Activated CD4-positive, alpha-beta T cell treated with anti-CD3 and anti-CD28 coated beads for 36 hours (primary cell): ENCODE data around the gene APOL4. TPM values are rescaled to one million over a fixed set of nuclear protein-coding genes. Genes with fewer than 3 reads are reported as not detected.
A peak's percentile ranks its signal among the peaks of the same experiment; 100 is the strongest.

Experiments
- ATAC-seq: fragments of 200-7000 bp; cut with Tn5 transposase; one replicate; pipeline ENCODE4 v1.10.0; 2021; ENCODE audit warnings: mild to moderate bottlenecking, moderate library complexity
- CTCF ChIA-PET: fragments of 350-600 bp; sonication (Branson Sonifier 250); formaldehyde crosslinking; loops from one replicate; lab custom pipeline; 2021; ENCODE audit warnings: antibody characterized with exemption; lab: Charles Lee
- POLR2A ChIA-PET: fragments of 350-600 bp; sonication (Branson Sonifier 250); formaldehyde crosslinking; loops from one replicate; lab custom pipeline; 2021; ENCODE audit warnings: antibody characterized with exemption, inconsistent platforms; lab: Charles Lee
- DNase-seq: peaks from one replicate; pipeline ENCODE4 v3.0.0-alpha.2; 2020
- H3K27ac Mint-ChIP-seq: one replicate; pipeline ENCODE4 v1.8.0; 2021; ENCODE audit warnings: mixed read lengths
- H3K27me3 Mint-ChIP-seq: one replicate; pipeline ENCODE4 v1.8.0; 2021; ENCODE audit warnings: mixed read lengths
- H3K36me3 Mint-ChIP-seq: one replicate; pipeline ENCODE4 v1.8.0; 2021; ENCODE audit warnings: low read depth, mixed read lengths
- H3K4me1 Mint-ChIP-seq: one replicate; pipeline ENCODE4 v1.8.0; 2021; ENCODE audit warnings: mixed read lengths
- H3K4me3 Mint-ChIP-seq: one replicate; pipeline ENCODE4 v1.8.0; 2021; ENCODE audit warnings: mild to moderate bottlenecking, moderate library complexity, mixed read lengths
- H3K9me3 Mint-ChIP-seq: one replicate; pipeline ENCODE4 v1.8.0; 2021; ENCODE audit warnings: low read depth, mixed read lengths
- intact Hi-C, 2 experiments: fragments of 100-400 bp; cut with DNase I in 1 of 2; cut with micrococcal nuclease in 1 of 2; formaldehyde crosslinking; loops; one replicate each; pipeline versions ENCODE4 v1.14.2 to v1.15.1; 2022 to 2024; cut with DNase I, micrococcal nuclease
- total RNA-seq, 2 experiments: library from RNA; stranded (reverse); gene quantifications; one replicate each; pipeline ENCODE4 v1.2.3, GENCODE V29; 2021

The APOL4 gene
- total RNA-seq, 2 experiments from 2014 or later = 0.16 to 0.21 TPM

- peaks cover 47% of the 10 kb centered on the region for H3K4me1 Mint-ChIP-seq
- ChIA-PET CTCF (interaction anchor here (0.6 to 4.4 kb wide), 26 partner anchors 12 to 293 kb away, joined by 3 to 46 read pairs (median 4); partner anchors contain the start of genes APOL1, APOL3 and FOXRED2), POLR2A (interaction anchor here (0.6 to 1.7 kb wide), 6 partner anchors 12 to 591 kb away, joined by 3 to 6 read pairs (median 4); partner anchors contain the start of gene APOL1)
- peak; percentile 32 for DNase-seq
- peak overlapping the region; percentile 98 for H3K4me3 Mint-ChIP-seq
- ATAC-seq = no peak
- intact Hi-C loops = loop anchor here (1.0 to 5.0 kb wide), 6 partner anchors 14 to 290 kb away; partner anchors contain the start of genes APOL1 (in 2 of the 2) and EIF3D (in 1 of the 2)
- no peaks in the 10 kb centered on the region for H3K27me3 Mint-ChIP-seq
- H3K36me3 Mint-ChIP-seq = peaks cover 45% of the 10 kb centered on the region
- no peaks in the 10 kb centered on the region for H3K9me3 Mint-ChIP-seq
- H3K27ac Mint-ChIP-seq = peak overlapping the region; percentile 99
Measured at GRCh38 chr22:36239150-36239400, 37.5 kb upstream of the APOL4 start.

- POLR2A ChIA-PET = interaction anchor here (0.6 to 1.7 kb wide), 7 partner anchors 12 to 591 kb away, joined by 3 to 6 read pairs (median 4); partner anchors contain the start of gene APOL1
- DNase-seq = peak; percentile 37
- peaks cover 47% of the 10 kb centered on the region for H3K4me1 Mint-ChIP-seq
- CTCF ChIA-PET = interaction anchor here (0.6 to 4.4 kb wide), 31 partner anchors 11 to 292 kb away, joined by 3 to 46 read pairs (median 4); partner anchors contain the start of genes APOL1, APOL3 and FOXRED2
- peak overlapping the region; percentile 98 for H3K4me3 Mint-ChIP-seq
- ATAC-seq = peak; percentile 3
- H3K36me3 Mint-ChIP-seq = peaks cover 49% of the 10 kb centered on the region
- intact Hi-C loops = loop anchor here (1.0 to 5.0 kb wide), 6 partner anchors 15 to 291 kb away; partner anchors contain the start of genes APOL1 (in 2 of the 2) and EIF3D (in 1 of the 2)
- H3K9me3 Mint-ChIP-seq = no peaks in the 10 kb centered on the region
- H3K27me3 Mint-ChIP-seq = no peaks in the 10 kb centered on the region
- peak overlapping the region; percentile 99 for H3K27ac Mint-ChIP-seq
Measured at GRCh38 chr22:36238373-36239149, 37.0 kb upstream of the APOL4 start.

- ChIA-PET POLR2A (interaction anchor here (0.8 to 1.6 kb wide), 3 partner anchors 10 to 15 kb away, joined by 4 to 6 read pairs (median 6); partner anchors contain the start of gene APOL1), CTCF (interaction anchor here (0.7 to 4.4 kb wide), 13 partner anchors 10 to 233 kb away, joined by 3 to 46 read pairs (median 4); partner anchors contain the start of gene APOL1)
- peak overlapping the region; percentile 98 for H3K4me3 Mint-ChIP-seq
- H3K27ac Mint-ChIP-seq = peak overlapping the region; percentile 99
- H3K9me3 Mint-ChIP-seq = no peaks in the 10 kb centered on the region
- DNase-seq (peak; percentile 51), ATAC-seq (peak; percentile 24)
- H3K27me3 Mint-ChIP-seq = no peaks in the 10 kb centered on the region
- H3K4me1 Mint-ChIP-seq = peaks cover 47% of the 10 kb centered on the region
- intact Hi-C loops = loop anchor here (2.0 to 5.0 kb wide), 4 partner anchors 39 to 90 kb away; no protein-coding TSS in a partner anchor
- H3K36me3 Mint-ChIP-seq = peaks cover 53% of the 10 kb centered on the region
Measured at GRCh38 chr22:36237462-36238372, 36.1 kb upstream of the APOL4 start.

GRCh38 chr22:36236388-36237319 lies 35.0 kb upstream of the APOL4 start:
- Mint-ChIP-seq H3K9me3 (no peaks in the 10 kb centered on the region), H3K4me1 (peaks cover 49% of the 10 kb centered on the region), H3K4me3 (peak overlapping the region; percentile 98), H3K27me3 (no peaks in the 10 kb centered on the region), H3K27ac (no peak overlapping the region), H3K36me3 (peaks cover 60% of the 10 kb centered on the region)
- POLR2A ChIA-PET = interaction anchor here (0.6 to 1.6 kb wide), 3 partner anchors 9 to 293 kb away, joined by 5 to 6 read pairs (median 6); partner anchors contain the start of gene APOL1
- DNase-seq (no peak), ATAC-seq (no peak)
- intact Hi-C loops = loop anchor here (2.0 to 5.0 kb wide), 3 partner anchors 41 to 89 kb away; no protein-coding TSS in a partner anchor
- CTCF ChIA-PET = interaction anchor here (0.5 to 4.4 kb wide), 9 partner anchors 12 to 234 kb away, joined by 3 to 46 read pairs (median 4); partner anchors contain the start of gene APOL1

- DNase-seq = no peak
- no peaks in the 10 kb centered on the region for H3K9me3 Mint-ChIP-seq
- no peaks in the 10 kb centered on the region for H3K27me3 Mint-ChIP-seq
- ChIA-PET CTCF (interaction anchor here (0.7 to 2.7 kb wide), 4 partner anchors 11 to 43 kb away, joined by 4 to 12 read pairs (median 4); no protein-coding TSS in a partner anchor), POLR2A (interaction anchor here (0.7 kb wide), 1 partner anchor 115 kb away, joined by 4 read pairs; no protein-coding TSS in a partner anchor)
- peak overlapping the region; percentile 98 for H3K4me3 Mint-ChIP-seq
- no peak for ATAC-seq
- intact Hi-C loops = loop anchor here in 1 of 2 experiments (5.0 kb wide), 2 partner anchors 42 to 88 kb away; no protein-coding TSS in a partner anchor
- peaks cover 51% of the 10 kb centered on the region for H3K4me1 Mint-ChIP-seq
- H3K27ac Mint-ChIP-seq = peak overlapping the region; percentile 52
- H3K36me3 Mint-ChIP-seq = peaks cover 70% of the 10 kb centered on the region
Measured at GRCh38 chr22:36235585-36235984, 34.0 kb upstream of the APOL4 start.

- Mint-ChIP-seq H3K4me1 (peaks cover 49% of the 10 kb centered on the region), H3K9me3 (no peaks in the 10 kb centered on the region), H3K27me3 (no peaks in the 10 kb centered on the region), H3K27ac (no peak overlapping the region), H3K4me3 (no peak overlapping the region), H3K36me3 (peaks cover 73% of the 10 kb centered on the region)
- ChIA-PET CTCF (no interaction called here), POLR2A (no interaction called here)
- DNase-seq (no peak), ATAC-seq (no peak)
- intact Hi-C loops = loop anchor here in 1 of 2 experiments (5.0 kb wide), 2 partner anchors 42 to 88 kb away; no protein-coding TSS in a partner anchor
Measured at GRCh38 chr22:36234919-36235318, 33.3 kb upstream of the APOL4 start.

GRCh38 chr22:36234213-36234612 lies 32.6 kb upstream of the APOL4 start:
- DNase-seq (no peak), ATAC-seq (no peak)
- H3K4me3 Mint-ChIP-seq = no peak overlapping the region
- no peaks in the 10 kb centered on the region for H3K27me3 Mint-ChIP-seq
- POLR2A ChIA-PET = no interaction called here
- no peak overlapping the region for H3K27ac Mint-ChIP-seq
- intact Hi-C loops = no loop called here
- peaks cover 74% of the 10 kb centered on the region for H3K36me3 Mint-ChIP-seq
- H3K4me1 Mint-ChIP-seq = peaks cover 44% of the 10 kb centered on the region
- CTCF ChIA-PET = no interaction called here
- H3K9me3 Mint-ChIP-seq = no peaks in the 10 kb centered on the region

GRCh38 chr22:36233796-36234195 lies 32.2 kb upstream of the APOL4 start:
- Mint-ChIP-seq H3K4me1 (peaks cover 44% of the 10 kb centered on the region), H3K4me3 (no peak overlapping the region), H3K36me3 (peaks cover 76% of the 10 kb centered on the region), H3K9me3 (no peaks in the 10 kb centered on the region), H3K27ac (no peak overlapping the region), H3K27me3 (no peaks in the 10 kb centered on the region)
- intact Hi-C loops = no loop called here
- CTCF ChIA-PET = no interaction called here
- POLR2A ChIA-PET = no interaction called here
- DNase-seq (no peak), ATAC-seq (no peak)

- Mint-ChIP-seq H3K36me3 (peaks cover 76% of the 10 kb centered on the region), H3K27ac (no peak overlapping the region), H3K4me1 (peaks cover 40% of the 10 kb centered on the region), H3K4me3 (no peak overlapping the region), H3K27me3 (no peaks in the 10 kb centered on the region), H3K9me3 (no peaks in the 10 kb centered on the region)
- ChIA-PET CTCF (no interaction called here), POLR2A (no interaction called here)
- ATAC-seq (no peak), DNase-seq (no peak)
- intact Hi-C loops = no loop called here
Measured at GRCh38 chr22:36232715-36233401, 31.2 kb upstream of the APOL4 start.
